Spinal cord (tissue), 10 donors: ENCODE results near the gene MGARP. TPM values are rescaled to one million over a fixed set of nuclear protein-coding genes. Genes with fewer than 3 reads are reported as not detected.
A peak's percentile ranks its signal among the peaks of the same experiment; 100 is the strongest.
"Not testable (repeated sequence)": the region's sequence is repeated elsewhere in the genome, so short reads cannot be mapped to it uniquely, and the experiment has no call there.

ENCODE experiments used
- DNase-seq, 6 donors: peaks; one replicate each; pipeline versions ENCODE4 v3.0.0 to v3.0.0-alpha.2; 2013 to 2015; ENCODE audit warnings: low spot score in 6 of 6, low read depth in 4 of 6
- H3K27ac ChIP-seq: one replicate; pipeline ENCODE4 v1.5.1; 2013; ENCODE audit warnings: low read depth, low read length, control low read depth
- H3K27me3 ChIP-seq: one replicate; pipeline ENCODE4 v1.6.1; 2013; ENCODE audit warnings: low read length; ENCODE audit not compliant: control insufficient read depth, insufficient read depth
- H3K36me3 ChIP-seq: one replicate; pipeline ENCODE4 v1.6.1; 2013; ENCODE audit warnings: low read length; ENCODE audit not compliant: control insufficient read depth, insufficient read depth
- H3K4me1 ChIP-seq: one replicate; pipeline ENCODE4 v1.6.1; 2013; ENCODE audit warnings: low read length; ENCODE audit not compliant: control insufficient read depth, insufficient read depth
- H3K4me3 ChIP-seq: one replicate; pipeline ENCODE4 v1.5.1; 2013; ENCODE audit warnings: low read depth, low read length, control low read depth
- H3K9me3 ChIP-seq: one replicate; pipeline ENCODE4 v1.6.1; 2013; ENCODE audit warnings: low read length; ENCODE audit not compliant: control insufficient read depth, insufficient read depth
- WGBS: methylation state at CpG from one replicate; pipeline ENCODE4 v1.1.5; 2013; ENCODE audit warnings: missing lambda C conversion rate; ENCODE audit not compliant: insufficient coverage; 5-methylcytosine and 5-hydroxymethylcytosine counted together
- polyA plus RNA-seq, 2 donors: library from polyadenylated mRNA; unstranded; fragments of 120-200 nt; gene quantifications; one replicate each; pipeline ENCODE4 v1.2.1, GENCODE V29; 2013; ENCODE audit not compliant: insufficient read length in 2 of 2
- total RNA-seq, 2 donors: library from RNA; depleted of rRNA in 1 of 2; stranded (reverse); fragments of 120-200 nt in 1 of 2; fragments of >200 nt in 1 of 2; gene quantifications; one replicate each; pipeline versions ENCODE4 v1.2.3 to v1.2.4, GENCODE V29; 2013 to 2014
- donor health status: healthy.

Gene MGARP
- total and polyA plus RNA-seq, 4 donors, result 0.95 to 1.8 (median 1.1) TPM

DNA sequence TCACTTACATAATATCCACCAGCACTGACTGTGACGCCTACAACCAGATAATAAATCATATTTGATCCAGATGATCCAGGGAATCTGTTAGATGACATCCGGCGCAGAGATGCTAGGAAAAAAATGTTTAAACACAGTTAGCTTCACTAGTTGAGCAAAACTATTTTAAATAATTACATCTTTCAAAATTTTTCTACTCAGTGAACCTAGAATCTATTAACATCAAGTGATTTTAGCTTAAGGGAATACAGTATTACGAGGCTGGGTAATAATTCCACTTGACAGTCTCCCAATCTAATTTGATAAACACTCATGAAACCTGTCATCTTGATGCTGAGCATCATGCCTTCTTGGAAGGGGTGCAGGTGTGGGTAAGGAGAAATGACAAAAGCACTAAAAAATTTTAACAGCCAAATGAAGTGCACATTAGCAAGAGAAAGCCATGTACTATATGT, 4.7 kb downstream of the MGARP start:
- H3K27me3 ChIP-seq, result peaks cover 30% of the 10 kb centered on the region
- no peak for DNase-seq
- H3K36me3 ChIP-seq, result no peaks in the 10 kb centered on the region
- WGBS, result no CpG with 5 or more reads among the region's 4 CpGs
- H3K9me3 ChIP-seq, result no peaks in the 10 kb centered on the region
- H3K27ac ChIP-seq, result no peak overlapping the region
- peaks cover 15% of the 10 kb centered on the region for H3K4me1 ChIP-seq
- H3K4me3 ChIP-seq, result no peak overlapping the region

DNA sequence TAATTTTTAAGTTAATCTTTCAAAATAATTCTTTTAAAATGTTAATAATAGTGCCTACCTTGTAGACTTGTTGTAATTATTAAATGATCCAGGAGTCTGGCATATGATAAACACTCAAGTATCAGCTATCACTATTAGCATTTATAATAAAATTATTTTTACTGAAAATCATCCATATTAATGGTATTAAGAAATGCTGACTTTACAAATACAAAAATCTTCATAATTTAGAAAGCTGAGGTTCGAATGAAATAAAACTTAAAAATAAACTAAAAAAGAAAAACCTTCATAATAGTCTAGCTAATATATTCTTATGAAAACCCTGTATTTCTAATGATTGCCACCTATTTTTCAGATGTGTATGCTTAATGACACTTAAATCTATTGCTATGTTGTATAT, 5.2 kb downstream of the MGARP start:
- peaks cover 10% of the 10 kb centered on the region for H3K4me1 ChIP-seq
- H3K36me3 ChIP-seq, result no peaks in the 10 kb centered on the region
- DNase-seq, result no peak
- no peak overlapping the region for H3K27ac ChIP-seq
- no CpG with 5 or more reads among the region's 1 CpG for WGBS
- H3K4me3 ChIP-seq, result no peak overlapping the region
- peaks cover 28% of the 10 kb centered on the region for H3K27me3 ChIP-seq
- no peaks in the 10 kb centered on the region for H3K9me3 ChIP-seq

DNA sequence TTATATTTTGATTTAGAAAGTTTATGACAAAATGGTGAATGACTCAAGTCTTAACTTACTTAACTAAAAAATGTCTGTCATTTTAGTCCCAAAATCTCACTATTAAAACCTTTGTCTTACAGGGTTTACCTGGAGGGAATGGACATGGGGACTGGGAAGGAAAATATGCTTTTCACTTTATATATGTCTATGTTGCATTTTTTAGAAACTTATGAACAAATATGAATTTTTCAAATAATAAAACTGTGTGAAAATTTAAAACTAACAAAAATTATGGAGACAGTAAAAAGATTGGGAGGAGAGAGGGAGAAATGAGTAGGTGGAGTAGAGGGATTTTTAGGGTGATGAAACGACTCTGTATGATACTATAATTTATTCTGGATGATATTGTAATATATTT, 6.2 kb downstream of the MGARP start:
- no peaks in the 10 kb centered on the region for H3K36me3 ChIP-seq
- peaks cover under 1% of the 10 kb centered on the region for H3K4me1 ChIP-seq
- no peaks in the 10 kb centered on the region for H3K9me3 ChIP-seq
- peaks cover 19% of the 10 kb centered on the region for H3K27me3 ChIP-seq
- WGBS, result no CpG with 5 or more reads among the region's 1 CpG
- H3K27ac ChIP-seq, result no peak overlapping the region
- H3K4me3 ChIP-seq, result no peak overlapping the region
- no peak for DNase-seq

GRCh38 chr4:139267301-139267700, 12.7 kb downstream of the MGARP start:
- no peaks in the 10 kb centered on the region for H3K27me3 ChIP-seq
- no peak for DNase-seq
- peaks cover 4% of the 10 kb centered on the region for H3K4me1 ChIP-seq
- H3K4me3 ChIP-seq, result no peak overlapping the region
- no peaks in the 10 kb centered on the region for H3K36me3 ChIP-seq
- H3K27ac ChIP-seq, result no peak overlapping the region
- WGBS, result no CpG with 5 or more reads among the region's 1 CpG
- H3K9me3 ChIP-seq, result no peaks in the 10 kb centered on the region

GRCh38 chr4:139266583-139267257, 13.3 kb downstream of the MGARP start:
- peak overlapping the region; percentile 15 for H3K27ac ChIP-seq

DNA sequence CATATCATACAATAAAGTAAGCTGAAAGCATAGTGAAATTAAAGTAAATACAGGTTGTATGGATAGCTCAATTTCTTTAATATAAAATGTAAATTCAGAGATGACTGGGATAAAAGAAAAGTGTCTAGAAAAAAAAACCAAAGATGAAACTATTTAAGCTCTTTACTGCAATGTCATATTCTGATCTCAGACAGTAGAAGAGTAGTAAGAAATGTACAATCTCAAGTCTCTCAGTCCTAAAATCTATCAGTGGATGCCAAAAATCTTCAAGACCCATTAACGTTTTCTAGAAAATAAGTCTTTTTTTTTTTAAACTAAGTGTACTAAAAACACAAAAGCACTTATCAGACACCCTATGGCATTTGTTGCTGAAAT, 13.8 kb downstream of the MGARP start:
- no peak for DNase-seq
- peak overlapping the region; percentile 15 for H3K27ac ChIP-seq
- no peaks in the 10 kb centered on the region for H3K9me3 ChIP-seq
- H3K4me3 ChIP-seq, result no peak overlapping the region
- H3K36me3 ChIP-seq, result no peaks in the 10 kb centered on the region
- peaks cover 4% of the 10 kb centered on the region for H3K4me1 ChIP-seq
- H3K27me3 ChIP-seq, result no peaks in the 10 kb centered on the region
- WGBS, result no CpG with 5 or more reads among the region's 1 CpG

More at GRCh38 chr4:139266583-139267257, 13.3 kb downstream of the MGARP start:
- 6% methylated on average over 8 of the region's 14 CpGs for WGBS
- peaks cover 4% of the 10 kb centered on the region for H3K4me1 ChIP-seq
- DNase-seq, result peak in 2 of 6 donors; percentile 32 to 46
- H3K36me3 ChIP-seq, result no peaks in the 10 kb centered on the region
- no peaks in the 10 kb centered on the region for H3K27me3 ChIP-seq
- H3K4me3 ChIP-seq, result peak overlapping the region; percentile 26
- no peaks in the 10 kb centered on the region for H3K9me3 ChIP-seq

- no peak for DNase-seq
- Histone ChIP-seq H3K27me3 (no peaks in the 10 kb centered on the region), H3K4me1 (peaks cover 4% of the 10 kb centered on the region), H3K36me3 (no peaks in the 10 kb centered on the region), H3K4me3 (no peak overlapping the region), H3K27ac (no peak overlapping the region), H3K9me3 (no peaks in the 10 kb centered on the region)
- WGBS, result no CpG with 5 or more reads among the region's 3 CpGs
These were observed 14.4 kb downstream of the MGARP start for GRCh38 chr4:139265654-139266053.

DNA sequence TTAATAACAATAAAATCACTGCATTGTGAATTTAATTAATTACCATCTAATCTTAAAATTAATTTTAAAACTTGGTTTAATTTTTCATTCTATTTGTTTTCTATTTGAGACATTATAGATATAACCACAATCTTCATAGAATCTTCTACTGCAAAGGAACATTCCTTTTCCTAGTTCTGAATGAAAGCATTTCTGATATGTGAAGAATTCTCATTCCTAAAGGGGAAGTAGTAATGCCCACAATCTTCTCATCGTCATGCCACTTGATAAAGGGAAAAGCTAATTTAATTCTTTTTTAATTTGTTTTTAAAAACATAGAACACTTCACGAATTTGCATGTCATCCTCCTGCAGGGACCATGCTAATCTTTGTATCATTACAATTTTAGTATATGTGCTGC, 23.7 kb downstream of the MGARP start:
- Histone ChIP-seq H3K4me1 (no peaks in the 10 kb centered on the region), H3K27me3 (no peaks in the 10 kb centered on the region), H3K36me3 (no peaks in the 10 kb centered on the region), H3K27ac (no peak overlapping the region), H3K9me3 (no peaks in the 10 kb centered on the region), H3K4me3 (no peak overlapping the region)
- WGBS, result no CpG with 5 or more reads among the region's 2 CpGs
- DNase-seq, result no peak

DNA sequence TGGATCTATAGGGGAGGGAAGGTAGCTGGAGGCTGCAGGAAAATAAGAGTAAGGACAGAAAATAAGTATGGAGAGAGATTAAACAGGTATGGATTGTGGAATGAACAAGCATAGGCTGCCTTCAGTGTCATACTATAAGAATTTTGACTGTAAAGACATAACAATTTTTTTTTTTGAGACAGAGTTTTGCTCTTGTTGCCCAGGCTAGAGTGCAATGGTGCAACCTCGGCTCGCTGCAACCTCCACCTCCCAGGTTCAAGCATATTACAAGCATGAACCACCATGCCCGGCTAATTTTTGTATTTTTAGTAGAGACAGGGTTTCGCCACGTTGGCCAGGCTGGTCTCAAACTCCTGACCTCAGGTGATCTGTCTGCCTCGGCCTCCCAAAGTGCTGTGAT, 24.4 kb downstream of the MGARP start:
- WGBS, result no CpG with 5 or more reads among the region's 6 CpGs
- H3K27ac ChIP-seq, H3K27me3 ChIP-seq, DNase-seq, H3K4me1 ChIP-seq, H3K4me3 ChIP-seq, H3K36me3 ChIP-seq, H3K9me3 ChIP-seq: not testable (repeated sequence)

GRCh38 chr4:139253713-139254112, 26.3 kb downstream of the MGARP start:
- H3K36me3 ChIP-seq, result no peaks in the 10 kb centered on the region
- H3K27me3 ChIP-seq, result no peaks in the 10 kb centered on the region
- no peak for DNase-seq
- H3K4me3 ChIP-seq, result no peak overlapping the region
- no peak overlapping the region for H3K27ac ChIP-seq
- H3K9me3 ChIP-seq, result no peaks in the 10 kb centered on the region
- WGBS, result no CpG with 5 or more reads among the region's 3 CpGs
- H3K4me1 ChIP-seq, result no peaks in the 10 kb centered on the region
